Ascending aorta (tissue), 2 donors: ENCODE data around the gene FAM240B. TPM values are rescaled to one million over a fixed set of nuclear protein-coding genes. Genes with fewer than 3 reads are reported as not detected.

Source experiments
- DNase-seq, 2 donors: peaks; one replicate each; pipeline ENCODE4 v3.0.0-alpha.2; 2019; ENCODE audit warnings: low spot score in 2 of 2
- H3K27ac ChIP-seq, 2 donors: fragments of 200-600 bp; sonication (generic); one replicate each; pipeline ENCODE4 v1.5.1; 2016 to 2017; ENCODE audit warnings: mild to moderate bottlenecking in 1 of 2
- H3K27me3 ChIP-seq: fragments of 200-600 bp; sonication (generic); one replicate; pipeline ENCODE4 v1.5.1; 2017
- H3K36me3 ChIP-seq, 2 donors: fragments of 200-600 bp; sonication (generic); one replicate each; pipeline ENCODE4 v1.5.1; 2016
- H3K4me1 ChIP-seq, 2 donors: fragments of 200-600 bp; sonication (generic); one replicate each; pipeline ENCODE4 v1.5.1; 2016 to 2017; ENCODE audit warnings: mild to moderate bottlenecking in 1 of 2
- H3K4me3 ChIP-seq, 2 donors: fragments of 200-600 bp; sonication (generic); one replicate each; pipeline ENCODE4 v1.5.1; 2016 to 2017; ENCODE audit warnings: mild to moderate bottlenecking in 1 of 2
- H3K9me3 ChIP-seq, 2 donors: fragments of 200-600 bp; sonication (generic); one replicate each; pipeline ENCODE4 v1.5.1; 2016
- intact Hi-C: fragments of 100-400 bp; cut with DNase I; formaldehyde crosslinking; loops from one replicate; pipeline ENCODE4 v1.15.1; 2023
- total RNA-seq: library from RNA; depleted of rRNA; stranded (reverse); fragments of >200 nt; gene quantifications from one replicate; pipeline ENCODE4 v1.1.0, GENCODE V29; 2016
- TF ChIP-seq, protein P1 (sequence below), 3 experiments: fragments of 200-600 bp in 2 of 3; fragments of 450-650 bp in 1 of 3; sonication (generic) in 2 of 3; IDR thresholded peaks; one replicate each; pipeline ENCODE4 v1.5.1; 2016 to 2019; ENCODE audit warnings: antibody characterized with exemption in 3 of 3, mild to moderate bottlenecking in 1 of 3, moderate library complexity in 1 of 3

FAM240B gene
- total RNA-seq, 1 donor from 2014 or later = not detected

DNA sequence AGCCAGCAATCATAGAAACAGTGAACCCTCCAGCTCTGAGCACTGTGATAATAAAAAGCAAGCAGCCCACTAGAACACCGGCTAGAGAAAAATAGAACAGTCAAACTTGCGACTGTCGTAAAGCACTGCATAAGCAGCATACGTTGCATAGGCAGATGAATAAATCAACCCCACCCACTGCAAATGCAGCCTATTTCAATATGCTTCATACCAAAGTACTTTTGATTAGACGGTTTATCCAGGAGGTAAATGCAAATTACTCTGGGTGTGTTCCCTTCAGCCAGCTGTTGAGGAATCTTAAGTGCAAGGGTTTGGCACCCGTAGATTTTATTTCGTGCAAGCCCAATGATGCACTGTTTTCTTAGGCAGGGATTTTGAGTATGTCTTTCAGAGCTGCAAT, 67.4 kb downstream of the FAM240B start:
- Histone ChIP-seq H3K4me1 (no peaks in the 10 kb centered on the region), H3K27ac (no peak overlapping the region), H3K9me3 (no peaks in the 10 kb centered on the region), H3K27me3 (no peaks in the 10 kb centered on the region), H3K4me3 (no peak overlapping the region), H3K36me3 (no peaks in the 10 kb centered on the region)
- no peak for DNase-seq
- TF ChIP-seq, protein P1, sequence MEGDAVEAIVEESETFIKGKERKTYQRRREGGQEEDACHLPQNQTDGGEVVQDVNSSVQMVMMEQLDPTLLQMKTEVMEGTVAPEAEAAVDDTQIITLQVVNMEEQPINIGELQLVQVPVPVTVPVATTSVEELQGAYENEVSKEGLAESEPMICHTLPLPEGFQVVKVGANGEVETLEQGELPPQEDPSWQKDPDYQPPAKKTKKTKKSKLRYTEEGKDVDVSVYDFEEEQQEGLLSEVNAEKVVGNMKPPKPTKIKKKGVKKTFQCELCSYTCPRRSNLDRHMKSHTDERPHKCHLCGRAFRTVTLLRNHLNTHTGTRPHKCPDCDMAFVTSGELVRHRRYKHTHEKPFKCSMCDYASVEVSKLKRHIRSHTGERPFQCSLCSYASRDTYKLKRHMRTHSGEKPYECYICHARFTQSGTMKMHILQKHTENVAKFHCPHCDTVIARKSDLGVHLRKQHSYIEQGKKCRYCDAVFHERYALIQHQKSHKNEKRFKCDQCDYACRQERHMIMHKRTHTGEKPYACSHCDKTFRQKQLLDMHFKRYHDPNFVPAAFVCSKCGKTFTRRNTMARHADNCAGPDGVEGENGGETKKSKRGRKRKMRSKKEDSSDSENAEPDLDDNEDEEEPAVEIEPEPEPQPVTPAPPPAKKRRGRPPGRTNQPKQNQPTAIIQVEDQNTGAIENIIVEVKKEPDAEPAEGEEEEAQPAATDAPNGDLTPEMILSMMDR (IDR thresholded peaks at IDR 0.05) = no peak
- intact Hi-C loops = no loop called here

DNA sequence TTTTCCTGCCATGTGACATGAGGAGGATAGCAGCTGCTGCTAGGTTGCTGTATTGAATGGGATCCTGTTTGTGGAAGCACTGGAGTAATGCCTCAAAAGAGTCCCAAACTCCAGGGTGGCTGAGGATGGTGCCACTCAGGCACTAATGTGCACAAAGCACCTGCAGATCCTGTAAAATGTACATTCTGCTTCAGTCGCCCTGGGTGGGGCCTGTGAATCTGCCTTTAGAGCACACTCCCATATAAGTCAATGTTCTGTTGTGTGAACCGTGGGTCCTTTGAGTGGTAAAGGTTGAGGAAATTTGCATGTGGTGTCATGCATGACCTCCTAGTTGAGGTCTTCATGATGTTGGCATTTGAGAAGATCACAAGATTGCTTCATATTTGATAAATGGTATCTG, 67.9 kb downstream of the FAM240B start:
- no peak for DNase-seq
- Histone ChIP-seq H3K36me3 (no peaks in the 10 kb centered on the region), H3K9me3 (no peaks in the 10 kb centered on the region), H3K4me1 (no peaks in the 10 kb centered on the region), H3K27ac (no peak overlapping the region), H3K27me3 (no peaks in the 10 kb centered on the region), H3K4me3 (no peak overlapping the region)
- intact Hi-C loops = no loop called here
- TF ChIP-seq, protein P1 (IDR thresholded peaks at IDR 0.05) = no peak

DNA sequence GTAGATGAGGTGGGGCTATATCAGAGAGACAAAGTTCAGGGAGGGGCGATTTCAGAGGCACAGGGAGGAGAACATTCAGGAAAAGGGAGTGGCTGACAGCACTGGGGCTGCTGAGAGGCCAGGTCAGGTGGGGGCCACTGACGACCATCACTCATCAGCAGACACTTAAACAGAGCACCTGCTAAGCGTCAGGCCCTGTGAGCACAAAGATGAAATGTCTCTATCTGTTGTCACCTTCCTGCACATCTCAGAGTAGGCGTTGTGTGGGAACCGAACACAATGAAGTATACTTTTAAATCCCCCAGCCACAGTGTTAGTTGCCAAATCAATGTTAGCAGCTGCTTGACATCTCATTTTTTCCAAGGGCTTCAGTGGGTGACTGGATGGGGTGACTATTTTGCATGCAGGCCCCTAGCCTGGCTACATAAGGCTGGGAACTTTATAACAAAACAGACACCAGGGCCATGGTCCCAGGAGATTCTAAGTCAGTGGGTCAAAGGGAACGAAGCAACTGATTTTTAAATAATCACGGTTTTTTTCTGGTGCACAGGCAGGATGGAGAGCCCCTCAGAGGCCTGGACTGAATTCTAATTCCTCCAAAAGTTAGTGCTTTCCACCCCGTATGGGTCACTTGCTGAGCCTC, 68.4 kb downstream of the FAM240B start:
- intact Hi-C loops = no loop called here
- Histone ChIP-seq H3K27me3 (no peaks in the 10 kb centered on the region), H3K27ac (no peak overlapping the region), H3K4me3 (no peak overlapping the region), H3K4me1 (no peaks in the 10 kb centered on the region), H3K36me3 (no peaks in the 10 kb centered on the region), H3K9me3 (no peaks in the 10 kb centered on the region)
- DNase-seq = no peak
- TF ChIP-seq, protein P1 (IDR thresholded peaks at IDR 0.05) = no peak

DNA sequence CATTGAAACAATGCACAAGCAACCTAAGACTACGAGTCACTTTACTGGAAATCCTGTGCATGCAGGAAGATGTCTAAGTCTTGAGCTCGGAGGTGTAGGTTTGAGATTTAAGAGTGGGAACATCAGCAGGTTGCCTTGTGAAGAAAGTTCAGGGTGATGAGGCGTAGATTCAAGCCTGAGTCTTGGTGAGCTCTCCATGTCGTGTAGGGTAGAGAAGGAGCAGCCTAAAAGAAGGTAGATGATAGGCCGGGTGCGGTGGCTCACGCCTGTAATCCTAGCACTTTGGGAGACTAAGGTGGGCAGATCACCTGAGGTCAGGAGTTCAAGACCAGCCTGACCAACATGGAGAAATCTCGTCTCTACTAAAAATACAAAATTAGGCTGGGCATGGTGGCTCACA, 69.4 kb downstream of the FAM240B start:
- TF ChIP-seq, protein P1 (IDR thresholded peaks at IDR 0.05) = no peak
- Histone ChIP-seq H3K27ac (no peak overlapping the region), H3K4me3 (no peak overlapping the region), H3K27me3 (no peaks in the 10 kb centered on the region), H3K4me1 (no peaks in the 10 kb centered on the region), H3K9me3 (no peaks in the 10 kb centered on the region), H3K36me3 (no peaks in the 10 kb centered on the region)
- DNase-seq = no peak
- intact Hi-C loops = no loop called here

DNA sequence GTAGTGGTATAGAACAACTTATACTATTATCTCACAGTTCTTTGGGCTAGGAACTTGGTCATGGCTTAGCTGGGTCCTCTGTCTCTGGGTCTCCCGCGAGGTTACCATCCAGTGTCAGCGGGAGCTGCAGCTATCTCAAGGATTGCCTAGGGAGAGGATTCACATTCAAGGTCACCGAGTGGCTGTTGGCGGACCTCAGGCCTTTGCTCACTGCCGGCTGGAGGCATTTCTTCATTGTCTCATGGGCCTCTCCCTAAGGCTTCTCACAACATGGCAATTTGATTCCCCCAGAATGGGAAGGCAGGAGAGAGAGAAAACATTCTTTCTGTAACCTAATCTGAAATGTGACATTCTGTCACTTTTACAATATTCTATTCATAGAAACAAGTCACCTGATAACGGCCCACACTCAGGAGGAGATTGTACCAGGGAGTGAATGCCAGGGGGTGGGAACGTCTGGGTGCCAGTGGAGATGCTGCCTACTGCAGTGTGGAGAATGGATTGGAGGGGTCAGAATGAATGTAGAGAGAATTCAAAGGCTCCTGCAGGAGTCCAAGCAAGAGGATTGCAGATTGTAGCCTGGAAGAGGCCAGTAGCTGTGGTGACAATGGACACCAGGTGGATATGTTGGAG, 70.1 kb downstream of the FAM240B start:
- no peaks in the 10 kb centered on the region for H3K36me3 ChIP-seq
- intact Hi-C loops = no loop called here

More for the DNA sequence above, 70.1 kb downstream of the FAM240B start:
- no peaks in the 10 kb centered on the region for H3K9me3 ChIP-seq
- TF ChIP-seq, protein P1 (IDR thresholded peaks at IDR 0.05) = no peak
- no peaks in the 10 kb centered on the region for H3K27me3 ChIP-seq
- H3K27ac ChIP-seq = no peak overlapping the region
- H3K4me3 ChIP-seq = no peak overlapping the region
- H3K4me1 ChIP-seq = no peaks in the 10 kb centered on the region
- DNase-seq = no peak
